Subcutaneous abdominal adipose tissue (tissue), 5 donors: ENCODE data around the gene WDR55.
"Not testable (repeated sequence)": the region's sequence is repeated elsewhere in the genome, so short reads cannot be mapped to it uniquely, and the experiment has no call there.

Source experiments
- H3K27ac ChIP-seq: one replicate; pipeline ENCODE4 v1.7.0; 2013; ENCODE audit warnings: low read depth, mild to moderate bottlenecking, inconsistent platforms, low read length, moderate library complexity
- H3K27me3 ChIP-seq, 5 donors: one replicate each; pipeline ENCODE4 v1.7.0; 2013; ENCODE audit warnings: low read length in 5 of 5, inconsistent platforms in 1 of 5; ENCODE audit not compliant: control insufficient read depth in 5 of 5, insufficient read depth in 4 of 5
- H3K36me3 ChIP-seq, 5 donors: one replicate each; pipeline ENCODE4 v1.7.0; 2013; ENCODE audit warnings: low read length in 5 of 5; ENCODE audit not compliant: control insufficient read depth in 5 of 5, insufficient read depth in 5 of 5
- H3K4me1 ChIP-seq, 5 donors: one replicate each; pipeline ENCODE4 v1.7.0; 2013; ENCODE audit warnings: low read length in 5 of 5, mild to moderate bottlenecking in 3 of 5, moderate library complexity in 1 of 5; ENCODE audit not compliant: control insufficient read depth in 5 of 5, insufficient read depth in 5 of 5
- H3K4me3 ChIP-seq, 5 donors: one replicate each; pipeline ENCODE4 v1.7.0; 2013; ENCODE audit warnings: low read length in 5 of 5, low read depth in 1 of 5
- H3K9ac ChIP-seq, 5 donors: one replicate each; pipeline ENCODE4 v1.7.0; 2013; ENCODE audit warnings: low read length in 5 of 5, mild to moderate bottlenecking in 4 of 5, moderate library complexity in 3 of 5
- H3K9me3 ChIP-seq, 5 donors: one replicate each; pipeline ENCODE4 v1.7.0; 2013; ENCODE audit warnings: low read length in 5 of 5; ENCODE audit not compliant: control insufficient read depth in 5 of 5
- donor health status: healthy.
- donor health status: healthy.
- donor health status: healthy.
- donor health status: healthy.
- donor health status: healthy.

The WDR55 gene

GRCh38 chr5:140632366-140633020 lies 32.2 kb upstream of the WDR55 start:
- no peaks in the 10 kb centered on the region for H3K36me3 ChIP-seq
- H3K27me3 ChIP-seq, result no peaks in the 10 kb centered on the region
- peak overlapping the region; percentile 73 to 92 (median 84) for H3K4me3 ChIP-seq
- peak overlapping the region; percentile 24 to 87 (median 61) for H3K9ac ChIP-seq
- peaks cover 0 to 6% (median 0%) of the 10 kb centered on the region in 5 donors for H3K9me3 ChIP-seq
- peaks cover 4 to 28% (median 24%) of the 10 kb centered on the region in 5 donors for H3K4me1 ChIP-seq
- H3K27ac ChIP-seq, result peak overlapping the region; percentile 80

- Histone ChIP-seq H3K4me3 (peak within 1 kb of the TSS; percentile 73 to 92 (median 84)), H3K27ac (peak within 1 kb of the TSS; percentile 80), H3K4me1 (peaks cover 4 to 30% (median 24%) of the 10 kb centered on the region in 5 donors), H3K27me3 (no peaks in the 10 kb centered on the region), H3K9me3 (peaks cover 0 to 4% (median 0%) of the 10 kb centered on the region in 5 donors), H3K9ac (peak within 1 kb of the TSS; percentile 24 to 87 (median 61)), H3K36me3 (no peaks in the 10 kb centered on the region)
These were observed 31.7 kb upstream of the WDR55 start, which contains the start of gene CD14 for GRCh38 chr5:140633021-140633471. Gene CD14 (minus strand): TSS chr5:140633175. CDS start chr5:140633071, 104 bp downstream.

- Histone ChIP-seq H3K4me1 (peaks cover 4 to 34% (median 24%) of the 10 kb centered on the region in 5 donors), H3K27me3 (no peaks in the 10 kb centered on the region), H3K27ac (peak overlapping the region; percentile 80), H3K36me3 (no peaks in the 10 kb centered on the region), H3K4me3 (peak overlapping the region in 4 of 5 donors; percentile 73 to 92 (median 82)), H3K9ac (peak overlapping the region in 2 of 5 donors; percentile 44 to 54), H3K9me3 (peaks cover 0 to under 1% (median 0%) of the 10 kb centered on the region in 5 donors)
These were observed 31.2 kb upstream of the WDR55 start for GRCh38 chr5:140633501-140633900.

GRCh38 chr5:140634103-140634502 lies 30.6 kb upstream of the WDR55 start:
- peak overlapping the region in 1 of 5 donors; percentile 27 for H3K4me3 ChIP-seq
- no peaks in the 10 kb centered on the region for H3K9me3 ChIP-seq
- H3K4me1 ChIP-seq, result peaks cover 7 to 38% (median 28%) of the 10 kb centered on the region in 5 donors
- no peaks in the 10 kb centered on the region for H3K36me3 ChIP-seq
- peak overlapping the region; percentile 80 for H3K27ac ChIP-seq
- no peaks in the 10 kb centered on the region for H3K27me3 ChIP-seq
- no peak overlapping the region for H3K9ac ChIP-seq

GRCh38 chr5:140635291-140636257 lies 29.1 kb upstream of the WDR55 start:
- Histone ChIP-seq H3K4me1 (peaks cover 10 to 51% (median 38%) of the 10 kb centered on the region in 5 donors), H3K9me3 (no peaks in the 10 kb centered on the region), H3K4me3 (no peak overlapping the region), H3K27me3 (no peaks in the 10 kb centered on the region), H3K9ac (no peak overlapping the region), H3K27ac (no peak overlapping the region), H3K36me3 (no peaks in the 10 kb centered on the region)

GRCh38 chr5:140637371-140638100 lies 27.2 kb upstream of the WDR55 start:
- no peak overlapping the region for H3K27ac ChIP-seq

GRCh38 chr5:140638898-140639147 lies 25.9 kb upstream of the WDR55 start:
- not testable (repeated sequence) for H3K9me3 ChIP-seq, H3K27me3 ChIP-seq
- Histone ChIP-seq H3K27ac (peak overlapping the region; percentile 94), H3K36me3 (peaks cover 0 to 21% (median 13%) of the 10 kb centered on the region in 5 donors), H3K9ac (peak overlapping the region in 4 of 5 donors; percentile 49 to 62 (median 57)), H3K4me3 (peak overlapping the region; percentile 24 to 83 (median 58)), H3K4me1 (peaks cover 6 to 33% (median 24%) of the 10 kb centered on the region in 5 donors)

More at GRCh38 chr5:140637371-140638100, 27.2 kb upstream of the WDR55 start:
- H3K4me1 ChIP-seq, result peaks cover 10 to 42% (median 32%) of the 10 kb centered on the region in 5 donors
- peaks cover 0 to 11% (median 6%) of the 10 kb centered on the region in 5 donors for H3K36me3 ChIP-seq
- no peak overlapping the region for H3K4me3 ChIP-seq
- no peaks in the 10 kb centered on the region for H3K27me3 ChIP-seq
- no peaks in the 10 kb centered on the region for H3K9me3 ChIP-seq
- no peak overlapping the region for H3K9ac ChIP-seq

- Histone ChIP-seq H3K4me3 (peak within 1 kb of the TSS; percentile 64 to 83 (median 82)), H3K4me1 (peaks cover 6 to 33% (median 24%) of the 10 kb centered on the region in 5 donors), H3K27ac (peak within 1 kb of the TSS; percentile 94)
These were observed 25.3 kb upstream of the WDR55 start, which contains the start of gene TMCO6 for GRCh38 chr5:140639148-140639981. Gene TMCO6 (plus strand): TSS chr5:140639451. CDS start chr5:140639528, 77 bp downstream.

GRCh38 chr5:140641716-140642115 lies 23.0 kb upstream of the WDR55 start:
- no peak overlapping the region for H3K9ac ChIP-seq
- no peaks in the 10 kb centered on the region for H3K9me3 ChIP-seq
- no peak overlapping the region for H3K27ac ChIP-seq
- H3K4me1 ChIP-seq, result peaks cover 6 to 38% (median 29%) of the 10 kb centered on the region in 5 donors
- no peak overlapping the region for H3K4me3 ChIP-seq
- H3K36me3 ChIP-seq, result peaks cover 0 to 40% (median 30%) of the 10 kb centered on the region in 5 donors
- no peaks in the 10 kb centered on the region for H3K27me3 ChIP-seq

More at GRCh38 chr5:140639148-140639981, 25.3 kb upstream of the WDR55 start, which contains the start of gene TMCO6:
- H3K9me3 ChIP-seq, result no peaks in the 10 kb centered on the region
- peak within 1 kb of the TSS; percentile 49 to 86 (median 73) for H3K9ac ChIP-seq
- no peaks in the 10 kb centered on the region for H3K27me3 ChIP-seq
- peaks cover 0 to 27% (median 19%) of the 10 kb centered on the region in 5 donors for H3K36me3 ChIP-seq
